GM12891 (cell line): ENCODE results near the gene CYP4A22.

Source experiments
- POLR2A ChIP-seq: IDR thresholded peaks from 2 replicates; pipeline ENCODE4 v1.6.1; 2011; ENCODE audit warnings: low read depth, low read length, control low read depth
- POLR2AphosphoS5 ChIP-seq: IDR thresholded peaks from 2 replicates; pipeline ENCODE4 v1.6.1; 2011; ENCODE audit warnings: low read depth, low read length, control low read depth
- SPI1 ChIP-seq: IDR thresholded peaks from 2 replicates; pipeline ENCODE4 v1.6.1; 2011; ENCODE audit warnings: low read depth, low read length, control low read depth
- TAF1 ChIP-seq: IDR thresholded peaks from 2 replicates; pipeline ENCODE4 v1.6.1; 2011; ENCODE audit warnings: low read depth, low read length, control low read depth

GRCh38 chr1:47186267-47187185 is 49.3 kb downstream of the CYP4A22 start:
- no peak for TF ChIP-seq POLR2A
- no peak for TF ChIP-seq TAF1
- no peak for TF ChIP-seq POLR2AphosphoS5
- no peak for TF ChIP-seq SPI1
